Hepatocyte (in vitro differentiated cells): ENCODE measurements around the gene VCPKMT. TPM values are rescaled to one million over a fixed set of nuclear protein-coding genes. Genes with fewer than 3 reads are reported as not detected.

ENCODE experiments used
- DNase-seq: peaks from one replicate; pipeline ENCODE4 v3.0.0-alpha.2; 2016; ENCODE audit warnings: low spot score
- H2AFZ ChIP-seq: fragments of 200-600 bp; sonication (generic); 2 replicates; pipeline ENCODE4 v1.6.0; 2016; ENCODE audit warnings: antibody characterized with exemption, mild to moderate bottlenecking
- H3K27ac ChIP-seq: fragments of 200-600 bp; sonication (generic); 2 replicates; pipeline ENCODE4 v1.5.1; 2016; ENCODE audit warnings: mild to moderate bottlenecking
- H3K27me3 ChIP-seq: fragments of 200-600 bp; sonication (generic); 2 replicates; pipeline ENCODE4 v1.6.1; 2016
- H3K36me3 ChIP-seq: fragments of 200-600 bp; sonication (generic); replicated peaks from 2 replicates; pipeline ENCODE4 v1.5.1; 2016; ENCODE audit warnings: low read depth; ENCODE audit not compliant: insufficient read depth
- H3K4me1 ChIP-seq: fragments of 200-600 bp; sonication (generic); 2 replicates; pipeline ENCODE4 v1.5.1; 2016; ENCODE audit warnings: mild to moderate bottlenecking, moderate library complexity; ENCODE audit not compliant: insufficient read depth
- H3K4me2 ChIP-seq: fragments of 200-600 bp; sonication (generic); 2 replicates; pipeline ENCODE4 v1.6.0; 2016
- H3K4me3 ChIP-seq: fragments of 200-600 bp; sonication (generic); 2 replicates; pipeline ENCODE4 v1.5.1; 2016; ENCODE audit warnings: mild to moderate bottlenecking
- H3K79me2 ChIP-seq: fragments of 200-600 bp; sonication (generic); 2 replicates; pipeline ENCODE4 v1.6.0; 2017; ENCODE audit warnings: mild to moderate bottlenecking
- H3K9me2 ChIP-seq: fragments of 200-600 bp; sonication (generic); replicated peaks from 2 replicates; pipeline ENCODE4 v1.6.0; 2017; ENCODE audit warnings: mild to moderate bottlenecking; ENCODE audit not compliant: insufficient read depth
- H3K9me3 ChIP-seq: fragments of 200-600 bp; sonication (generic); 2 replicates; pipeline ENCODE4 v1.5.1; 2016; ENCODE audit warnings: low read depth, mild to moderate bottlenecking
- H4K20me1 ChIP-seq: fragments of 200-600 bp; sonication (generic); 2 replicates; pipeline ENCODE4 v1.6.0; 2016; ENCODE audit warnings: mild to moderate bottlenecking; ENCODE audit not compliant: insufficient read depth, poor library complexity, severe bottlenecking
- CTCF ChIP-seq: fragments of 200-600 bp; sonication (generic); IDR thresholded peaks from 2 replicates; pipeline ENCODE4 v1.5.1; 2016; ENCODE audit warnings: antibody characterized with exemption, mild to moderate bottlenecking; ENCODE audit not compliant: poor library complexity
- EZH2 ChIP-seq: fragments of 200-600 bp; sonication (generic); IDR thresholded peaks from 2 replicates; pipeline ENCODE4 v1.6.1; 2016; ENCODE audit warnings: antibody characterized with exemption, mild to moderate bottlenecking, borderline replicate concordance
- EZH2phosphoT487 ChIP-seq: fragments of 200-600 bp; sonication (generic); IDR thresholded peaks from one replicate; pipeline ENCODE4 v1.6.1; 2018; ENCODE audit warnings: antibody characterized with exemption, mild to moderate bottlenecking, low read depth, moderate library complexity; ENCODE audit not compliant: unreplicated experiment, severe bottlenecking
- WGBS: methylation state at CpG from one replicate; pipeline ENCODE4 v1.1.6; 2016; ENCODE audit warnings: low lambda C conversion rate; ENCODE audit errors: missing lambda C conversion rate; 5-methylcytosine and 5-hydroxymethylcytosine counted together
- polyA plus RNA-seq: library from polyadenylated mRNA; unstranded; fragments of >200 nt; fragmentation: Nextera tagmentation; extraction: Ambion mirVana; gene quantifications from 2 replicates; pipeline ENCODE4 v1.2.1, GENCODE V29; 2016
- total RNA-seq: library from RNA; depleted of rRNA; stranded (reverse); fragments of >200 nt; gene quantifications from 2 replicates; pipeline ENCODE4 v1.2.3, GENCODE V29; 2014

VCPKMT gene
- total and polyA plus RNA-seq, 2 experiments from 2014 or later, result 6.1 to 11.5 TPM

GRCh38 chr14:50069325-50069724 lies 47.0 kb downstream of the VCPKMT start:
- no peak overlapping the region for H3K4me2 ChIP-seq
- no peaks in the 10 kb centered on the region for H3K27me3 ChIP-seq
- no peak overlapping the region for H3K4me3 ChIP-seq
- H3K4me1 ChIP-seq, result no peaks in the 10 kb centered on the region
- no peaks in the 10 kb centered on the region for H3K9me3 ChIP-seq
- no peak for DNase-seq
- 40% methylated on average over 2 of the region's 2 CpGs for WGBS
- H3K79me2 ChIP-seq, result no peaks in the 10 kb centered on the region
- no peak for TF ChIP-seq CTCF
- TF ChIP-seq EZH2phosphoT487, result no peak
- no peak for TF ChIP-seq EZH2
- no peaks in the 10 kb centered on the region for H3K9me2 ChIP-seq
- no peak overlapping the region for H3K27ac ChIP-seq
- no peak overlapping the region for H2AFZ ChIP-seq
- H3K36me3 ChIP-seq, result no peaks in the 10 kb centered on the region
- no peaks in the 10 kb centered on the region for H4K20me1 ChIP-seq

- H3K4me1 ChIP-seq, result no peaks in the 10 kb centered on the region
- H3K79me2 ChIP-seq, result no peaks in the 10 kb centered on the region
- WGBS, result 98% methylated on average over 7 of the region's 7 CpGs
- no peak overlapping the region for H3K4me2 ChIP-seq
- H3K36me3 ChIP-seq, result no peaks in the 10 kb centered on the region
- DNase-seq, result no peak
- no peaks in the 10 kb centered on the region for H4K20me1 ChIP-seq
- H3K9me3 ChIP-seq, result no peaks in the 10 kb centered on the region
- no peak overlapping the region for H3K27ac ChIP-seq
- no peak overlapping the region for H2AFZ ChIP-seq
- H3K9me2 ChIP-seq, result no peaks in the 10 kb centered on the region
- no peak overlapping the region for H3K4me3 ChIP-seq
- TF ChIP-seq EZH2 (no peak), CTCF (no peak), EZH2phosphoT487 (no peak)
- no peaks in the 10 kb centered on the region for H3K27me3 ChIP-seq
Measured at GRCh38 chr14:50068496-50068895, 47.9 kb downstream of the VCPKMT start.

GRCh38 chr14:50067723-50068495 lies 48.5 kb downstream of the VCPKMT start:
- WGBS, result 87% methylated on average over 8 of the region's 8 CpGs
- Histone ChIP-seq H3K9me3 (no peaks in the 10 kb centered on the region), H3K4me3 (no peak overlapping the region), H4K20me1 (no peaks in the 10 kb centered on the region), H3K4me2 (no peak overlapping the region), H3K9me2 (no peaks in the 10 kb centered on the region), H3K4me1 (peaks cover 4% of the 10 kb centered on the region), H2AFZ (no peak overlapping the region), H3K36me3 (no peaks in the 10 kb centered on the region), H3K27ac (peak overlapping the region; percentile 36), H3K79me2 (no peaks in the 10 kb centered on the region), H3K27me3 (no peaks in the 10 kb centered on the region)
- no peak for TF ChIP-seq EZH2
- no peak for TF ChIP-seq EZH2phosphoT487
- TF ChIP-seq CTCF, result no peak
- no peak for DNase-seq
